Measurements from ENCODE around the gene CNTNAP2.

DNA sequence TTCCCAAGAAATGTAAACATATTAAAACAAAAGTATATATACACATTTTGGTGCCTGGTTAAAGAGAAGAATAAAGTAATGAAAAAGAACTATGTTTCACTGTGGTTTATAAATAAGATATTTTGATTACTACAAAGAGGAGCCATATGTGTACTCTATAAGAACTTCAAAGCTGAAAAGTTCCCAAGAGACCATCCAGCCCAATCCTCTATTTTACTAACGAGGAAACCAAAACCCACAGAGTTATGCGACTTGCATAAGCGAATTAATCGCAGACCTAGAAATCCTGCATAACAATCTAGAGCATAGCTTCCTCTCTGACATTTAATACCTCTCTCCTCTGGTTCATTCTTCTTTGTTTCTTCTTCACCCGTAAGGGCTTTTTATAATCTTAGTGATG lies 937.1 kb downstream of the CNTNAP2 start:
- no peak for TF ChIP-seq POLR2A (IDR thresholded peaks at IDR 0.05)
- TF ChIP-seq, protein P1, sequence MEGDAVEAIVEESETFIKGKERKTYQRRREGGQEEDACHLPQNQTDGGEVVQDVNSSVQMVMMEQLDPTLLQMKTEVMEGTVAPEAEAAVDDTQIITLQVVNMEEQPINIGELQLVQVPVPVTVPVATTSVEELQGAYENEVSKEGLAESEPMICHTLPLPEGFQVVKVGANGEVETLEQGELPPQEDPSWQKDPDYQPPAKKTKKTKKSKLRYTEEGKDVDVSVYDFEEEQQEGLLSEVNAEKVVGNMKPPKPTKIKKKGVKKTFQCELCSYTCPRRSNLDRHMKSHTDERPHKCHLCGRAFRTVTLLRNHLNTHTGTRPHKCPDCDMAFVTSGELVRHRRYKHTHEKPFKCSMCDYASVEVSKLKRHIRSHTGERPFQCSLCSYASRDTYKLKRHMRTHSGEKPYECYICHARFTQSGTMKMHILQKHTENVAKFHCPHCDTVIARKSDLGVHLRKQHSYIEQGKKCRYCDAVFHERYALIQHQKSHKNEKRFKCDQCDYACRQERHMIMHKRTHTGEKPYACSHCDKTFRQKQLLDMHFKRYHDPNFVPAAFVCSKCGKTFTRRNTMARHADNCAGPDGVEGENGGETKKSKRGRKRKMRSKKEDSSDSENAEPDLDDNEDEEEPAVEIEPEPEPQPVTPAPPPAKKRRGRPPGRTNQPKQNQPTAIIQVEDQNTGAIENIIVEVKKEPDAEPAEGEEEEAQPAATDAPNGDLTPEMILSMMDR (IDR thresholded peaks at IDR 0.05): no peak

Data from lower leg skin (tissue), 3 donors.